Activated T-helper 1 cell treated with anti-CD3 and anti-CD28 coated beads, Interleukin-12 subunit alpha, Interleukin-12 subunit beta, Interleukin-2, Interleukin-4 antibody, amounts not matched to agents 30 ng/mL and 10 ng/mL and 1 ng/mL, durations not matched to agents 14 hours and 24 hours and 36 hours (primary cell): Measurements from ENCODE around the gene PITRM1. TPM values are rescaled to one million over a fixed set of nuclear protein-coding genes. Genes with fewer than 3 reads are reported as not detected.
"Not testable (repeated sequence)": the region's sequence is repeated elsewhere in the genome, so short reads cannot be mapped to it uniquely, and the experiment has no call there.

Source experiments
- DNase-seq: peaks from one replicate; pipeline ENCODE4 v3.0.0; 2021; ENCODE audit warnings: low spot score
- H3K27ac Mint-ChIP-seq: one replicate; pipeline ENCODE4 v1.8.0; 2021; ENCODE audit warnings: mild to moderate bottlenecking, mixed read lengths
- H3K27me3 Mint-ChIP-seq: one replicate; pipeline ENCODE4 v1.8.0; 2022; ENCODE audit warnings: mild to moderate bottlenecking, moderate library complexity, mixed read lengths; ENCODE audit not compliant: insufficient read depth
- H3K36me3 Mint-ChIP-seq: one replicate; pipeline ENCODE4 v1.8.0; 2021; ENCODE audit warnings: low read depth, mixed read lengths
- H3K4me1 Mint-ChIP-seq: one replicate; pipeline ENCODE4 v1.8.0; 2021; ENCODE audit warnings: low read depth, mixed read lengths
- H3K4me3 Mint-ChIP-seq: one replicate; pipeline ENCODE4 v1.8.0; 2021; ENCODE audit warnings: mild to moderate bottlenecking, moderate library complexity, mixed read lengths
- H3K9me3 Mint-ChIP-seq: one replicate; pipeline ENCODE4 v1.8.0; 2021; ENCODE audit warnings: mixed read lengths
- intact Hi-C: fragments of 100-400 bp; cut with micrococcal nuclease; formaldehyde crosslinking; loops from one replicate; pipeline ENCODE4 v1.15.1; 2024
- total RNA-seq: library from RNA; stranded (reverse); gene quantifications from 2 replicates; pipeline ENCODE4 v1.2.3, GENCODE V29; 2022

PITRM1 gene
- total RNA-seq, 1 donor from 2014 or later, result 76.3 TPM

- Mint-ChIP-seq H3K27me3 (peaks cover 75% of the 10 kb centered on the region), H3K27ac (no peak overlapping the region), H3K4me3 (no peak overlapping the region), H3K4me1 (peaks cover 24% of the 10 kb centered on the region), H3K9me3 (no peaks in the 10 kb centered on the region), H3K36me3 (no peaks in the 10 kb centered on the region)
- DNase-seq, result no peak
- intact Hi-C loops, result loop anchor here (5.0 kb wide), 1 partner anchor 937 kb away; no protein-coding TSS in a partner anchor
Measured at GRCh38 chr10:3195286-3195685, 22.7 kb upstream of the PITRM1 start.

DNA sequence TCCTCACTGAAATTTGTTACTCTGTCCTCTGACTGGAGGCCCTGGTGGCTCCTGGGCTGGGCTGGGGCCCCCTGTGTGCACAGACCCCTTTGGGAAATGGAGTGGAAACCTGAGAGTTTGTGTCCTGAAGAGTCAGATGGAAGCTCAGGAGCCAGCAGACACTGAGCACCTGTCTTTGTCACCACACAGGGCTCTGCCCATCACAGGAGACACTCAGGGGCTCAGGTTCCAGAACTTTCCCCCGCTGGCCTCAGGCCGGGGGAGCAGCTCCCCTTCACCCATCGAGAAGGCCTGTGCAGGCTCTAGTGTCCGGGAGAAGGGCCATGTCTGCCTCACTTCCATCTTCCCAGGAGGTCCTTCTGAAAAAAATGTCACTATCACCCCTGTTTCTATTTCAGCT is 22.3 kb upstream of the PITRM1 start:
- Mint-ChIP-seq H3K4me3 (no peak overlapping the region), H3K27ac (no peak overlapping the region), H3K4me1 (peaks cover 24% of the 10 kb centered on the region), H3K27me3 (peaks cover 75% of the 10 kb centered on the region), H3K9me3 (no peaks in the 10 kb centered on the region), H3K36me3 (no peaks in the 10 kb centered on the region)
- no peak for DNase-seq
- intact Hi-C loops, result loop anchor here (5.0 kb wide), 1 partner anchor 937 kb away; no protein-coding TSS in a partner anchor

DNA sequence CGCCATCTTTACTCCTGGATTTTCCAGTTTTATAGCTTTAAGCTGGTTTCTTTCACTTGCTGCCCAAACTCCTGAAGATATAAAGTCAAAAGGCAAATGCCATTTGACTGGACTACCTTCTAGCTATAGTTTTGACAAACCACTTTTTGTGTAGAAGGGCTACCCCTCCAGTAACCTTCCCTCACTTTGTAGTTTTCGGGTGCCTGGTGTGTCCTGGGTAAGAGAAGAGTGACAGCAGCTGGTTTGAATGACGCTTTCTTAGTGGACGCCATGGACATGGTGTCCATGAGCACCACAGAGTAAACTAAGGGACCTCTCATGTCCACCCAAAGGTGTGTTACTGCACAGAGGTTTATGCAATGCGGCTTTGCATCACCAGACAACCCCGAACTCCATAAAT is 21.2 kb upstream of the PITRM1 start:
- intact Hi-C loops, result loop anchor here (1.0 kb wide), 1 partner anchor 1574 kb away; no protein-coding TSS in a partner anchor
- Mint-ChIP-seq H3K27ac (no peak overlapping the region), H3K4me3 (no peak overlapping the region), H3K36me3 (no peaks in the 10 kb centered on the region), H3K4me1 (peaks cover 15% of the 10 kb centered on the region), H3K27me3 (peaks cover 74% of the 10 kb centered on the region), H3K9me3 (no peaks in the 10 kb centered on the region)
- DNase-seq, result no peak

DNA sequence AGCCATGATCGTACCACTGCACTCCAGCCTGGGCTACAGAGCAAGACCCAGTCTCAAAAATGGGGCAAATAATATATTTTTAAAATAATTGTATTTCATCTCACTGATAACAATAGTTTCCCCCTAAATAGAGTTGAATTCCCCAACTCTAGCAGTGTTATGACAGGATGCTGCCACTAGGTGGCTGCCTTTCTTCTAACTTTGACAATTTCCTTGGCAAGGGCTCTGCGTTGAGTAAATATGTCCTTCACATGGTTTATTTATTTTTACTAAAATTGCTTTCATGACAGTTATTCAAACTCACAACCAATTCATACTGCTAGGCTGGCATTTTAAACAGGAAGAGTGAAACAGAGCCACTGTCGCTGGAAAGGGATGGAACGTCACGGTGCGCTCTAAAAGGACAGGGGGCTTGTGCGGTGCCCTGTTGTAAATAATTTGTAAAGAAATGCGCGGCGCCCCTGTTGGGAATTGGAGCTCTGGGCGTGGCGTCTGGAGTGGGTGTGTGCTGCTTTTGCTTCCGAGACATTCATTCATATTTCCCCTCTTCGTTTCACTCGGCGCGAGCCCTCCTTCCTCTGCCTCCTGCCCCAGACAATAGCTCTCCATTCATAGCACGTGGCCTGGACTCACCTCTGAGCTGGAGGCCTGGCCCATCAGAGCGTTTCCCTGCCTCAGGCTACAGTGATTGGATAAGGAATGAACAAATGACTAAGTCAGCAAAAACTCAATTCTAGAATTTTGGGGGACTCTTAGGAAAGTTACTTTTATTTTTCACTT is 20.5 kb upstream of the PITRM1 start:
- H3K27ac Mint-ChIP-seq, result no peak overlapping the region
- intact Hi-C loops, result loop anchor here (1.0 kb wide), 1 partner anchor 1574 kb away; no protein-coding TSS in a partner anchor
- H3K27me3 Mint-ChIP-seq, result peaks cover 73% of the 10 kb centered on the region
- peaks cover 8% of the 10 kb centered on the region for H3K4me1 Mint-ChIP-seq
- H3K4me3 Mint-ChIP-seq, result no peak overlapping the region
- DNase-seq, result peak; percentile 16
- no peaks in the 10 kb centered on the region for H3K9me3 Mint-ChIP-seq
- H3K36me3 Mint-ChIP-seq, result no peaks in the 10 kb centered on the region

DNA sequence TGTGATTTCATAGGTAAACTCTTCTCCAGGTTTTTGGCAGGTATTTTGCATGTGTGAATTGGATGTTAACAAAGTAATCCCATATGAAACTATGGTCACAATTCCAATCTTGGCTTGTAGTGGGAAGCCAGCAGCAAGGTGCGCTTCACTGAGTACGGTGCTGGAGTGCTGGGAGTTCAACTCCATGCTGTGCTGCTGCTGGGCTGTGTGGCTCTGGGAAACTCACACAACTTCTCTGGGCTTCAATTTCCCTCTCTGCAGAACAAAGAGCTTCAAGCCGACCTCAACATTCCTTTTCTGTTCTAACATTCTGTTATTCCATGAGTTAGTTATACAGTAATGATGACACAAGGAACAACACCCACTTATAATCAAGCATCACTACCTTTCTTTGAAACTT is 18.2 kb upstream of the PITRM1 start:
- peaks cover 7% of the 10 kb centered on the region for H3K4me1 Mint-ChIP-seq
- H3K9me3 Mint-ChIP-seq, result no peaks in the 10 kb centered on the region
- H3K27me3 Mint-ChIP-seq, result peaks cover 76% of the 10 kb centered on the region
- intact Hi-C loops, result no loop called here
- H3K27ac Mint-ChIP-seq, result no peak overlapping the region
- DNase-seq, result no peak
- no peaks in the 10 kb centered on the region for H3K36me3 Mint-ChIP-seq
- H3K4me3 Mint-ChIP-seq, result no peak overlapping the region

- H3K27ac Mint-ChIP-seq, H3K36me3 Mint-ChIP-seq, H3K4me3 Mint-ChIP-seq, H3K9me3 Mint-ChIP-seq, DNase-seq, intact Hi-C loops: not testable (repeated sequence)
- Mint-ChIP-seq H3K4me1 (peaks cover 15% of the 10 kb centered on the region), H3K27me3 (peaks cover 77% of the 10 kb centered on the region)
Measured at GRCh38 chr10:3187229-3187628, 14.6 kb upstream of the PITRM1 start.

DNA sequence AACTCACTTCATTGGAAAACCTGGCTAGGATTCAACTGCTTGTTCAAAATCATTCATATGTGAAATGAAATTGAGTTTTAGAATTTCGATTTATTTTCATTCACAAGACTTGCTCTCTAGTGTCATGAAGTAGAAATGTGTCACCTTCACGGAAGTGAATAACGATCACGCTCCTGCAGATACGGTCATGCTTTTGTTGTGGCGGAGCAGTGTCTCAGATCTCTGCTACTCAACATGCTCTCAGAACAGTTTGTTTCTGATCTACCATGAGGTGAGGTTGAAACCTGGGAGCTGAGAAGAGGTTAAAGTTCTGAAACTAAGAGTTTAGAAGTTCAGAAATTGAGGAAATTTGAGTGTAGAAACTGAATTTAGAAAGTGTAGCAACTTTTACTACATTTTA is 13.8 kb upstream of the PITRM1 start:
- Mint-ChIP-seq H3K9me3 (no peaks in the 10 kb centered on the region), H3K36me3 (peaks cover 2% of the 10 kb centered on the region), H3K27ac (no peak overlapping the region), H3K4me3 (peak overlapping the region; percentile 3), H3K4me1 (peaks cover 15% of the 10 kb centered on the region), H3K27me3 (peaks cover 76% of the 10 kb centered on the region)
- intact Hi-C loops, result loop anchor here (1.0 kb wide), 1 partner anchor 11 kb away; no protein-coding TSS in a partner anchor
- DNase-seq, result peak; percentile 20

DNA sequence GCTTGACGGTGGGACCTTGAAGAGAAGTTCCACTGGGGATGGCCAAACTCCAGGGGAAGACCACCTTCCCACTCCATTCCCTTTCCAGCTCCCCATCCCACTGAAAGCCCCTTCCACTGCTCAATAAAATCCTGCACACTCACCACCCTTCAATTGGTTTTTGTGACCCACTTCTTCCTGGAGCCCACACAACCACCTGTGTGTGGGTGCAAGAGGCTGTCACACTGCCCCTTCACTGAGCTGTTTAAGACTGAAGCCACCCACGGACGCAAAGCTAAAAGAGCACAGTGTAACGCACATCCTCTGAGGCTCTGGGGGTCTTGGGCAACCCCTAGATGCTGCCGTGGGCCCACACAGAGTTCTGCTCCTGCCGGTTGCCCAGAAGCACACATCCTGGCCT is 12.8 kb upstream of the PITRM1 start:
- DNase-seq, result no peak
- H3K36me3 Mint-ChIP-seq, result peaks cover 2% of the 10 kb centered on the region
- peaks cover 76% of the 10 kb centered on the region for H3K27me3 Mint-ChIP-seq
- no peak overlapping the region for H3K4me3 Mint-ChIP-seq
- peaks cover 15% of the 10 kb centered on the region for H3K4me1 Mint-ChIP-seq
- intact Hi-C loops, result no loop called here
- H3K27ac Mint-ChIP-seq, result no peak overlapping the region
- no peaks in the 10 kb centered on the region for H3K9me3 Mint-ChIP-seq

GRCh38 chr10:3180355-3181025 is 7.9 kb upstream of the PITRM1 start:
- Mint-ChIP-seq H3K4me3 (no peak overlapping the region), H3K9me3 (no peaks in the 10 kb centered on the region), H3K27ac (no peak overlapping the region), H3K27me3 (peaks cover 72% of the 10 kb centered on the region), H3K36me3 (peaks cover 2% of the 10 kb centered on the region), H3K4me1 (peaks cover 7% of the 10 kb centered on the region)
- no peak for DNase-seq
- intact Hi-C loops, result no loop called here

DNA sequence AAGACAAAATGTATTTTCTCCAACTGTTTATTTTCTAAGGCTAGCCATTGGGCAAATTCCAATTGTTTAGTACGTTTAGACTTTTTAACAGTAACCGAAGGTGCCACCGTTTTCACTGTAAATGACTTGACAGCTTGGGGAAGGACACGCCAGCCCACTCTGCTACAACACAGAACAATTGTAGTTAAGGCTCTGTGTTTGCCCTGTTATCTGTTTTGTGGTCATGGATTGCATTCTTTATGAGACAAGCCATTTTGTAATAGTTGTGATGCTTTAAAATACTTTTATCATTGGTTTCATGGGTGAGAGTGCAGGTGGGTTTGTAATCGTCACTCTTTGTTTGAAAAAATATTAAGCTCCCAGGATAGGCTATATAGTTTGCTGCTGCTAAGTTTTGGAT is 6.6 kb upstream of the PITRM1 start:
- intact Hi-C loops, result no loop called here
- Mint-ChIP-seq H3K27me3 (peaks cover 62% of the 10 kb centered on the region), H3K36me3 (peaks cover 2% of the 10 kb centered on the region), H3K27ac (no peak overlapping the region), H3K4me1 (no peaks in the 10 kb centered on the region), H3K4me3 (no peak overlapping the region), H3K9me3 (no peaks in the 10 kb centered on the region)
- no peak for DNase-seq

DNA sequence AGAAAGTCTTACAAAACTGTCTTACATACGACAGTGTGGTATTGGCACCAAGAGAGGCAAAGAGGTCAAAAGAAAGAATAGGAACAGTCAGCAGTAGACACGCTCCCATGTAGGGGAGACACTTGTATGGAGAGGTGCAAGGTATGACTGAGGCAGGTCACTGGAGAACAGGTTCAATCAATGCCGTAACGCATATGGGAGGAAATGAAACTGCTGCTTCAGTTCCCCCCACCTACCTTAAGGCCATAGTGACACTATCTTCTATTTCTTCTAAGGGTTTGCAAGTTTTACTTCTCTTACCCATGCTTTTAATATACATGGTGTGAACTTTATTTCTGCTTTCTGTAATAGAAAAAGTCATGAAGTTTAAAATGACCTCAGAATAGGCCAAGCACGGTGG is 5.5 kb upstream of the PITRM1 start:
- H3K36me3 Mint-ChIP-seq, result peaks cover 2% of the 10 kb centered on the region
- no peak overlapping the region for H3K4me3 Mint-ChIP-seq
- no peaks in the 10 kb centered on the region for H3K9me3 Mint-ChIP-seq
- H3K27me3 Mint-ChIP-seq, result peaks cover 56% of the 10 kb centered on the region
- intact Hi-C loops, result no loop called here
- peaks cover 6% of the 10 kb centered on the region for H3K4me1 Mint-ChIP-seq
- DNase-seq, result no peak
- H3K27ac Mint-ChIP-seq, result no peak overlapping the region

GRCh38 chr10:3173171-3173878 is 743 bp upstream of the PITRM1 start:
- DNase-seq, result no peak
- peak overlapping the region; percentile 88 for H3K27ac Mint-ChIP-seq
- no peaks in the 10 kb centered on the region for H3K9me3 Mint-ChIP-seq
- peaks cover 9% of the 10 kb centered on the region for H3K4me1 Mint-ChIP-seq
- H3K4me3 Mint-ChIP-seq, result peak overlapping the region; percentile 88
- intact Hi-C loops, result loop anchor here (2.0 kb wide), 2 partner anchors 79 to 609 kb away; no protein-coding TSS in a partner anchor
- peaks cover 13% of the 10 kb centered on the region for H3K36me3 Mint-ChIP-seq
- peaks cover 26% of the 10 kb centered on the region for H3K27me3 Mint-ChIP-seq

DNA sequence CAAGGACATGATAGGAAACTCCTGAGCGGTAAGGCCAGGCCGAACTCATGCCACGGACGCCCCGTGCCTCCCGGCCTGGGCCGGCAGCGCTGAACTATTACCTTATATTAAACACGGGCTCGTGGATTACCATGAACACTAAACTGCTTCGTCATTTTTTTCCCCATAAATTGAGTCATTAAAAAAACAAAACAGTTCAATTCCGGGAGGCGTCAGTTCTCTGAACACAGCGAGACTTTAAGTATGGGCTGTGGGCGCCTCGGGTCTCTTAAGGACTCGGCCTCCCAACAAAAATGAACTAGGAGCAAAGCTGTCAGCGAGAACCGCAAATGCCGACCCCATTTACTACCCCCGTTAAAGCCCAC is 519 bp downstream of the PITRM1 start:
- no peaks in the 10 kb centered on the region for H3K9me3 Mint-ChIP-seq
- H3K4me3 Mint-ChIP-seq, result peak overlapping the region; percentile 90
- intact Hi-C loops, result loop anchor here (1.0 to 2.0 kb wide), 3 partner anchors 77 to 611 kb away; no protein-coding TSS in a partner anchor
- DNase-seq, result no peak
- H3K36me3 Mint-ChIP-seq, result peaks cover 19% of the 10 kb centered on the region
- peaks cover 20% of the 10 kb centered on the region for H3K27me3 Mint-ChIP-seq
- H3K27ac Mint-ChIP-seq, result peak overlapping the region; percentile 83
- H3K4me1 Mint-ChIP-seq, result peaks cover 9% of the 10 kb centered on the region
